Heart right ventricle (tissue), 16 donors: ENCODE measurements around the gene ACSL6. TPM values are rescaled to one million over a fixed set of nuclear protein-coding genes. Genes with fewer than 3 reads are reported as not detected.

Experiments used
- ATAC-seq, 8 donors: fragments of 200-7000 bp; cut with Tn5 transposase; one replicate each; pipeline ENCODE4 v1.9.1; 2020; ENCODE audit warnings: mild to moderate bottlenecking in 8 of 8, moderate library complexity in 8 of 8, moderate number of reproducible peaks in 1 of 8
- DNase-seq, 2 donors: peaks; one replicate each; pipeline ENCODE4 v3.0.0-alpha.2; 2020
- H3K27ac ChIP-seq, 10 donors: fragments of 200-600 bp; sonication (generic) in 2 of 10; one replicate each; pipeline versions ENCODE4 v1.5.0 to v1.8.0; 2020 to 2022; ENCODE audit warnings: mild to moderate bottlenecking in 3 of 10
- H3K27me3 ChIP-seq, 7 donors: fragments of 200-600 bp; one replicate each; pipeline ENCODE4 v1.8.0; 2021 to 2022; ENCODE audit warnings: mild to moderate bottlenecking in 2 of 7
- H3K36me3 ChIP-seq, 9 donors: fragments of 200-600 bp; sonication (generic) in 1 of 9; one replicate each; pipeline versions ENCODE4 v1.5.0 to v1.8.0; 2020 to 2022; ENCODE audit warnings: mild to moderate bottlenecking in 2 of 9
- H3K4me1 ChIP-seq, 9 donors: fragments of 200-600 bp; sonication (generic) in 1 of 9; one replicate each; pipeline versions ENCODE4 v1.5.0 to v1.8.0; 2020 to 2022; ENCODE audit warnings: mild to moderate bottlenecking in 4 of 9
- H3K4me3 ChIP-seq, 10 donors: fragments of 200-600 bp; sonication (generic) in 2 of 10; one replicate each; pipeline versions ENCODE4 v1.5.0 to v1.8.0; 2020 to 2022; ENCODE audit warnings: mild to moderate bottlenecking in 7 of 10, moderate library complexity in 2 of 10
- H3K9me3 ChIP-seq, 11 donors: fragments of 200-600 bp in 10 of 11; sonication (generic) in 2 of 11; one replicate each; pipeline versions ENCODE4 v1.5.0 to v1.8.0; 2013 to 2022; ENCODE audit warnings: mild to moderate bottlenecking in 2 of 11, control low read depth in 1 of 11, moderate library complexity in 1 of 11
- WGBS, 2 donors: extraction: QIAGEN DNeasy Blood & Tissue Kit; methylation state at CpG; one replicate each; pipeline ENCODE4 v1.1.7; 2013; ENCODE audit warnings: inconsistent platforms in 1 of 2; 5-methylcytosine and 5-hydroxymethylcytosine counted together
- intact Hi-C, 10 donors: fragments of 100-400 bp; cut with DNase I; formaldehyde crosslinking; loops; one replicate each; pipeline versions ENCODE4 v1.11.1 to v1.14.2; 2022
- polyA plus RNA-seq, 2 donors: library from polyadenylated mRNA; stranded (reverse); fragments of 200-250 nt; gene quantifications; one replicate each; pipeline ENCODE4 v1.2.3, GENCODE V29; 2013
- total RNA-seq, 10 donors: library from RNA; stranded (reverse); fragmentation: NEBNext Ultra II Directional in 3 of 10; extraction: Animal tissue kit (Norgen Biotek cat#: 25700) in 3 of 10; gene quantifications; one replicate each; pipeline versions ENCODE4 v1.2.1 to v1.2.4, GENCODE V29; 2021 to 2023
- TF ChIP-seq, protein P1 (sequence below), 9 donors: fragments of 200-600 bp; sonication (generic) in 2 of 9; IDR thresholded peaks; one replicate each; pipeline versions ENCODE4 v1.5.0 to v1.8.0; 2021 to 2022; ENCODE audit warnings: antibody characterized with exemption in 9 of 9, mild to moderate bottlenecking in 5 of 9, moderate library complexity in 1 of 9
- donor health status: Arrhythmogenic right ventricular cardiomyopathy.
- donor health status: ischemic (EF 13 %, LVEDD 7.1; RV severe dilation, severe dysfunction).
- donor health status: healthy with polysubstance abuse.
- donor health status: DM: no; HTN: yes; CAD: no.
- donor health status: DM: no; HTN: no; CAD: no.
- donor health status: ischemic (EF 25% LVEDD 6.9; RV normal size, moderate dysfunction).
- donor health status: ischemic (EF 25% LVEDD 5.7; RV mildly dilated, moderate dysfunction).
- donor health status: healthy.
- donor health status: DM: yes; HTN: yes; CAD: no.
- donor health status: Ischemic cardiomyopathy.
- donor health status: ischemic (EF 35%, LVEDD 5.7; RV mildly dilated, moderate dysfunction).
- donor health status: nonischemic (EF 11% LVEDD 7.7; RV severe dilation, severe dysfunction).
- donor health status: DM: yes; HTN: yes; CAD: no.
- donor health status: PGD.
- donor health status: ischemic (EF 29% LVEDD 5.4; RV normal size, mild dysfunction).
- donor health status: nonischemic (EF 23%, LVEDD 6.1; RV moderate dilation, normal function).

ACSL6 gene
- total and polyA plus RNA-seq, 12 donors: 0.26 to 7.0 (median 3.0) TPM

- TF ChIP-seq, protein P1, sequence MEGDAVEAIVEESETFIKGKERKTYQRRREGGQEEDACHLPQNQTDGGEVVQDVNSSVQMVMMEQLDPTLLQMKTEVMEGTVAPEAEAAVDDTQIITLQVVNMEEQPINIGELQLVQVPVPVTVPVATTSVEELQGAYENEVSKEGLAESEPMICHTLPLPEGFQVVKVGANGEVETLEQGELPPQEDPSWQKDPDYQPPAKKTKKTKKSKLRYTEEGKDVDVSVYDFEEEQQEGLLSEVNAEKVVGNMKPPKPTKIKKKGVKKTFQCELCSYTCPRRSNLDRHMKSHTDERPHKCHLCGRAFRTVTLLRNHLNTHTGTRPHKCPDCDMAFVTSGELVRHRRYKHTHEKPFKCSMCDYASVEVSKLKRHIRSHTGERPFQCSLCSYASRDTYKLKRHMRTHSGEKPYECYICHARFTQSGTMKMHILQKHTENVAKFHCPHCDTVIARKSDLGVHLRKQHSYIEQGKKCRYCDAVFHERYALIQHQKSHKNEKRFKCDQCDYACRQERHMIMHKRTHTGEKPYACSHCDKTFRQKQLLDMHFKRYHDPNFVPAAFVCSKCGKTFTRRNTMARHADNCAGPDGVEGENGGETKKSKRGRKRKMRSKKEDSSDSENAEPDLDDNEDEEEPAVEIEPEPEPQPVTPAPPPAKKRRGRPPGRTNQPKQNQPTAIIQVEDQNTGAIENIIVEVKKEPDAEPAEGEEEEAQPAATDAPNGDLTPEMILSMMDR (IDR thresholded peaks at IDR 0.05): no peak
- intact Hi-C loops: no loop called here
- 48 to 59% methylated on average over 2 of the region's 2 CpGs for WGBS, 2 donors
Observed at GRCh38 chr5:132037353-132037752, 25.9 kb upstream of the ACSL6 start.

GRCh38 chr5:132033122-132033521 lies 21.7 kb upstream of the ACSL6 start:
- WGBS, 2 donors: 57 to 59% methylated on average over 4 of the region's 4 CpGs
- DNase-seq (no peak), ATAC-seq (no peak)
- H3K36me3 ChIP-seq: no peaks in the 10 kb centered on the region
- no peak overlapping the region for H3K27ac ChIP-seq
- intact Hi-C loops: no loop called here
- H3K4me3 ChIP-seq: no peak overlapping the region
- H3K27me3 ChIP-seq: peaks cover 0 to 7% (median 0%) of the 10 kb centered on the region in 7 donors
- no peaks in the 10 kb centered on the region for H3K4me1 ChIP-seq
- TF ChIP-seq, protein P1 (IDR thresholded peaks at IDR 0.05): no peak
- H3K9me3 ChIP-seq: peaks cover 0 to 17% (median 0%) of the 10 kb centered on the region in 11 donors

More at GRCh38 chr5:132037353-132037752, 25.9 kb upstream of the ACSL6 start:
- DNase-seq: no peak
- H3K9me3 ChIP-seq: peaks cover 0 to 20% (median 0%) of the 10 kb centered on the region in 11 donors
- no peak overlapping the region for H3K27ac ChIP-seq
- H3K36me3 ChIP-seq: no peaks in the 10 kb centered on the region
- H3K4me3 ChIP-seq: no peak overlapping the region
- no peaks in the 10 kb centered on the region for H3K4me1 ChIP-seq
- ATAC-seq: no peak
- H3K27me3 ChIP-seq: peaks cover 0 to 13% (median 0%) of the 10 kb centered on the region in 7 donors

DNA sequence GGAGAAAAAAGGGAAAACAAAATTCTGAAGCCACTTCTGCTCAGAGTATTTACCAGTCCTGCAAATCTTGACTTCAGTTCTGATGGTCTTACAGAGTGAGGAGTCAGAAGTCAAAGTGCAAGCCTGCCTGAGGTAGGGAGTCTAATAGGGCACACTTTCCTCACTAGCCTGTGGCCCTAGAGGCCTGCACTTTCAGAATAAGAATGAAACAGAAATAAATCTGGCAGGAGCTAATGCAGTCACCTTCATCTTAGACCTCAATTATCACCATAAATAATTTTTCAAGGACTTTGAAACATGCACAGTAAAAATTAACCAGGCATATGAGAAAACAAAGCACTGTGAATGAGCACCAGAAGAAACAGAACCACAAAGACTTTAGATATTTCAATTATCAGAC lies 20.7 kb upstream of the ACSL6 start:
- Histone ChIP-seq H3K9me3 (peaks cover 0 to 17% (median 0%) of the 10 kb centered on the region in 11 donors), H3K4me1 (no peaks in the 10 kb centered on the region), H3K27ac (no peak overlapping the region), H3K27me3 (peaks cover 0 to 10% (median 0%) of the 10 kb centered on the region in 7 donors), H3K4me3 (no peak overlapping the region), H3K36me3 (no peaks in the 10 kb centered on the region)
- intact Hi-C loops: no loop called here
- ATAC-seq: no peak
- TF ChIP-seq, protein P1 (IDR thresholded peaks at IDR 0.05): no peak
- DNase-seq: no peak

- Histone ChIP-seq H3K4me3 (no peak overlapping the region), H3K27ac (no peak overlapping the region), H3K4me1 (no peaks in the 10 kb centered on the region), H3K27me3 (peaks cover 0 to 12% (median 0%) of the 10 kb centered on the region in 7 donors), H3K9me3 (peaks cover 0 to 17% (median 0%) of the 10 kb centered on the region in 11 donors), H3K36me3 (no peaks in the 10 kb centered on the region)
- 86 to 90% methylated on average over 2 of the region's 2 CpGs for WGBS, 2 donors
- intact Hi-C loops: no loop called here
- TF ChIP-seq, protein P1 (IDR thresholded peaks at IDR 0.05): no peak
- no peak for ATAC-seq
- no peak for DNase-seq
Observed at GRCh38 chr5:132030610-132031009, 19.2 kb upstream of the ACSL6 start.
